Tibial nerve (tissue), 4 donors: ENCODE data around the gene AMBN. TPM values are rescaled to one million over a fixed set of nuclear protein-coding genes. Genes with fewer than 3 reads are reported as not detected.

ENCODE experiments used
- DNase-seq, 2 donors: peaks; one replicate each; pipeline ENCODE4 v3.0.0-alpha.2; 2019; ENCODE audit warnings: low spot score in 2 of 2
- H3K27ac ChIP-seq, 4 donors: fragments of 200-600 bp; sonication (generic) in 3 of 4; one replicate each; pipeline ENCODE4 v1.5.1; 2017 to 2019; ENCODE audit warnings: mild to moderate bottlenecking in 1 of 4
- H3K27me3 ChIP-seq, 2 donors: fragments of 200-600 bp; sonication (generic) in 1 of 2; one replicate each; pipeline versions ENCODE4 v1.5.1 to v1.6.0; 2017 to 2019
- H3K36me3 ChIP-seq, 3 donors: fragments of 200-600 bp; sonication (generic); one replicate each; pipeline ENCODE4 v1.5.1; 2018 to 2019
- H3K4me1 ChIP-seq, 4 donors: fragments of 200-600 bp; sonication (generic) in 3 of 4; one replicate each; pipeline ENCODE4 v1.5.1; 2017 to 2019
- H3K4me3 ChIP-seq, 4 donors: fragments of 200-600 bp; sonication (generic) in 3 of 4; one replicate each; pipeline ENCODE4 v1.5.1; 2017 to 2019; ENCODE audit warnings: mild to moderate bottlenecking in 1 of 4, moderate library complexity in 1 of 4
- H3K9me3 ChIP-seq, 4 donors: fragments of 200-600 bp; sonication (generic) in 3 of 4; one replicate each; pipeline ENCODE4 v1.5.1; 2017 to 2019
- EP300 ChIP-seq, 2 donors: sonication (generic); formaldehyde crosslinking; IDR thresholded peaks; one replicate each; pipeline ENCODE4 v1.6.1; 2017; ENCODE audit warnings: antibody characterized with exemption in 2 of 2, mild to moderate bottlenecking in 1 of 2
- POLR2A ChIP-seq, 2 donors: fragments of 450-650 bp; IDR thresholded peaks; one replicate each; pipeline ENCODE4 v1.6.1; 2017; ENCODE audit warnings: antibody characterized with exemption in 2 of 2, mild to moderate bottlenecking in 2 of 2, moderate library complexity in 2 of 2
- WGBS, 2 donors: methylation state at CpG; one replicate each; pipeline ENCODE4 v1.1.5; 2018; 5-methylcytosine and 5-hydroxymethylcytosine counted together
- total RNA-seq, 4 donors: library from RNA; depleted of rRNA; stranded (reverse); fragments of >200 nt; gene quantifications; one replicate each; pipeline ENCODE4 v1.1.0, GENCODE V29; 2016
- TF ChIP-seq, protein P1 (sequence below), 5 experiments: fragments of 200-600 bp in 3 of 5; fragments of 450-650 bp in 2 of 5; sonication (generic) in 3 of 5; IDR thresholded peaks; one replicate each; pipeline ENCODE4 v1.5.1; 2016 to 2019; ENCODE audit warnings: antibody characterized with exemption in 5 of 5, mild to moderate bottlenecking in 3 of 5, moderate library complexity in 2 of 5

The AMBN gene
- total RNA-seq, 4 donors from 2014 or later: not detected

DNA sequence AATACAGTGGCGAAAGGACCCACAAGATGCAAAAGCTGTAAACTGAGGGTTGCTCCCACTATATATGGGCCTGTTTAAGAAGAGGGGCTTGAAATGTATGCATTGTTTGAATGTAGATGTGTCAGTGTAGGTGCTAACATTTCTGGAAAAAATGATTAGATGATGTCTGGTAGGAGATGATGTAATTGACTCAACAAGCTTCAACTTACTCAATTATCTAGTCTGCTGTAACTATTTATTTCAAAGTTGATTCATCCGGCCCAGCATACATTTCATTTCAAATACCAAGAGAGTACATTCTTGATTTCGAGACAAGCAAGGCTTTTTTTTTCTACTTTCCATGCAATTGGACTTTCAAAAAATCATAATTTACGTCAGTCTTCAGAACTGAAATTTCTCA is 27.2 kb downstream of the AMBN start:
- DNase-seq: no peak
- no peak overlapping the region for H3K27ac ChIP-seq
- WGBS, 2 donors: 82 to 85% methylated on average over 4 of the region's 4 CpGs
- TF ChIP-seq, protein P1, sequence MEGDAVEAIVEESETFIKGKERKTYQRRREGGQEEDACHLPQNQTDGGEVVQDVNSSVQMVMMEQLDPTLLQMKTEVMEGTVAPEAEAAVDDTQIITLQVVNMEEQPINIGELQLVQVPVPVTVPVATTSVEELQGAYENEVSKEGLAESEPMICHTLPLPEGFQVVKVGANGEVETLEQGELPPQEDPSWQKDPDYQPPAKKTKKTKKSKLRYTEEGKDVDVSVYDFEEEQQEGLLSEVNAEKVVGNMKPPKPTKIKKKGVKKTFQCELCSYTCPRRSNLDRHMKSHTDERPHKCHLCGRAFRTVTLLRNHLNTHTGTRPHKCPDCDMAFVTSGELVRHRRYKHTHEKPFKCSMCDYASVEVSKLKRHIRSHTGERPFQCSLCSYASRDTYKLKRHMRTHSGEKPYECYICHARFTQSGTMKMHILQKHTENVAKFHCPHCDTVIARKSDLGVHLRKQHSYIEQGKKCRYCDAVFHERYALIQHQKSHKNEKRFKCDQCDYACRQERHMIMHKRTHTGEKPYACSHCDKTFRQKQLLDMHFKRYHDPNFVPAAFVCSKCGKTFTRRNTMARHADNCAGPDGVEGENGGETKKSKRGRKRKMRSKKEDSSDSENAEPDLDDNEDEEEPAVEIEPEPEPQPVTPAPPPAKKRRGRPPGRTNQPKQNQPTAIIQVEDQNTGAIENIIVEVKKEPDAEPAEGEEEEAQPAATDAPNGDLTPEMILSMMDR (IDR thresholded peaks at IDR 0.05): no peak
- TF ChIP-seq POLR2A (IDR thresholded peaks at IDR 0.05) (no peak), EP300 (IDR thresholded peaks at IDR 0.05) (no peak)
- H3K27me3 ChIP-seq: no peaks in the 10 kb centered on the region
- H3K9me3 ChIP-seq: no peaks in the 10 kb centered on the region
- H3K4me1 ChIP-seq: peaks cover 0 to 4% (median 0%) of the 10 kb centered on the region in 4 donors
- no peaks in the 10 kb centered on the region for H3K36me3 ChIP-seq
- no peak overlapping the region for H3K4me3 ChIP-seq

DNA sequence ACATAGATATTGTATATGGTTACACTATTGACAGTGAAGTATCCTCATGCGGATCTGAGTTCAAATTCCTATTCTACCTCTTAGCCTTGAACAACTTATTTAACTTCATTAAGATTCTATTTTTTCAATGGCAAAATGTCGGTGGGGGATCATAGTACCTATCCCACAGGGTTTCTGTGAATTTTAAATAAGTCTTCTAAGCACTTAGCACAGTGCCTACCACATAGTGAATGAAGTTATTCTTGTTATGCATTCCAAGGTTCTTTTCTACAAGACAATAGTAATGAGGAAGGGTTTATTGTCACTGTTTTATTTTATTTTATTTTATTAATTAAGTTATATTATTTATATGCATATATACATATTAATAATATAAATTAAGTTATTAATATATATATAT is 27.7 kb downstream of the AMBN start:
- no peak overlapping the region for H3K4me3 ChIP-seq
- H3K36me3 ChIP-seq: no peaks in the 10 kb centered on the region
- TF ChIP-seq EP300 (IDR thresholded peaks at IDR 0.05) (no peak), POLR2A (IDR thresholded peaks at IDR 0.05) (no peak)
- TF ChIP-seq, protein P1 (IDR thresholded peaks at IDR 0.05): no peak
- 93 to 97% methylated on average over 2 of the region's 2 CpGs for WGBS, 2 donors
- no peaks in the 10 kb centered on the region for H3K9me3 ChIP-seq
- H3K27me3 ChIP-seq: no peaks in the 10 kb centered on the region
- H3K4me1 ChIP-seq: no peaks in the 10 kb centered on the region
- no peak for DNase-seq
- no peak overlapping the region for H3K27ac ChIP-seq

DNA sequence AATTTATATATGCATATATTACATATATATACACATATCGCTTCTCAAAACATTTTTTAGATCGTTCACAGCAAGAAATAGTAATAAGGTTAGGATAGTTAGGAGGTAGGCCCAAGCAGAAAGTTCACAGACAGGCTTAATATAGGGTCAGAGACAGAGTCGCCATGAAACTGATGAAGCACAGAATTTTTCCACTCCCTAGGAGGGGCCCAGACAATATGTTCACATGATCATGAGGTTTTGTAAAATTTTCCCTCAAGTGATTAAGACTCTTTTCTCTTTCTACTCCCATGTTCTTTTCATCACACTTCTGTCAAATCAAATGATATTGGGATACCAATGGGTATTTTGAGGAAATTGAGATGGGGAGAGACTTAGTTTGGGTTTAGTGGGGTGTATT is 31.3 kb downstream of the AMBN start:
- Histone ChIP-seq H3K27me3 (no peaks in the 10 kb centered on the region), H3K36me3 (no peaks in the 10 kb centered on the region), H3K27ac (no peak overlapping the region), H3K4me3 (no peak overlapping the region), H3K9me3 (no peaks in the 10 kb centered on the region), H3K4me1 (no peaks in the 10 kb centered on the region)
- WGBS, 2 donors: 95 to 96% methylated on average over 3 of the region's 3 CpGs
- no peak for DNase-seq
- TF ChIP-seq POLR2A (IDR thresholded peaks at IDR 0.05): no peak
- TF ChIP-seq, protein P1 (IDR thresholded peaks at IDR 0.05): no peak
- TF ChIP-seq EP300 (IDR thresholded peaks at IDR 0.05): no peak

DNA sequence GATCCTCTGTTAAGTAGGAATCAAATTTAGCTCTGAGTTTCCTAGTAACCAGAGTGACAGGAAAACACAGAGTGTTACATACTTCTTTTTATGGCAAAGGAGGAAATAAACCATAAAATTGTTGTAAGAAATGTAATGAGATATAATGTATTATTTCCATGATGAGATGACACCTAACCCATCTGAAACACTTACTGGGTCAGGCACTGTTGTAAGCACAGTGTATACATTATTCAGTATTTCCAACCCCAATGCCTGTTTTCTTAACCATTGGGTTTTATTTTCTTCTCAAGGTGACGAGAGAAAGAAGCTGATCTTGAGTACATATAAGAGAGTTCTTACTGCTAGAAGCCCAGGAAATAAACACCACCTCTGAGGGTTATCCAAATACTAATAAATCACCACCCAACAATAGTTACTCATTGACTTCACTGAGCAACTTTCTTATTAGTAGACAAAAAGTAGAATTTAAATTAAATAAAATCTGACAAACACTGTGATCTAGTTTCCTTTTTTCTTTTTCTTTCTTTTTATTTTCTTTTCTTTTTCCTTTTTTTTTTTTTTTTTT is 32.3 kb downstream of the AMBN start:
- no peaks in the 10 kb centered on the region for H3K27me3 ChIP-seq
- no peaks in the 10 kb centered on the region for H3K4me1 ChIP-seq
- H3K9me3 ChIP-seq: no peaks in the 10 kb centered on the region
- TF ChIP-seq POLR2A (IDR thresholded peaks at IDR 0.05) (no peak), EP300 (IDR thresholded peaks at IDR 0.05) (no peak)
- TF ChIP-seq, protein P1 (IDR thresholded peaks at IDR 0.05): no peak
- no peaks in the 10 kb centered on the region for H3K36me3 ChIP-seq
- no peak for DNase-seq
- 35 to 44% methylated on average over 1 of the region's 1 CpG for WGBS, 2 donors
- no peak overlapping the region for H3K27ac ChIP-seq
- H3K4me3 ChIP-seq: no peak overlapping the region

DNA sequence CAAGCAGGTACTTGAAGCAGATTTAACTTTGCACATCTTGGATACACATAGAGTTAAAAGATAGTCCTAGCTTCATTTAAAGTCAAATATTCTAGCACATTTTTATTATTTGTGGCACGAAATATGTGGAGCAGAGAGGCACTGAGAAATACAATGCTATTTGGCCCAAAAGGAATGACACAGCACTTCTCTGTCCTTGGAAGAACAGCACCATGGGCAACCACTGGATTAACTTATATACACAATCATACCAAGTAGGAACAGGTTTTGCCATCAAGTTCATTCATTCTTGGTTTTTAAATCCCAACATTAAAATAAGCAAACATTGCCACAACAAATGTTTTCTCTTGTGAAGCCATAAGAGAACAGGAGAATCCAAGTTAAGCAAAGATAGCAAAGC is 35.6 kb downstream of the AMBN start:
- TF ChIP-seq EP300 (IDR thresholded peaks at IDR 0.05) (no peak), POLR2A (IDR thresholded peaks at IDR 0.05) (no peak)
- TF ChIP-seq, protein P1 (IDR thresholded peaks at IDR 0.05): no peak
- no peak for DNase-seq
- Histone ChIP-seq H3K27ac (no peak overlapping the region), H3K36me3 (no peaks in the 10 kb centered on the region), H3K4me3 (no peak overlapping the region), H3K27me3 (no peaks in the 10 kb centered on the region), H3K4me1 (no peaks in the 10 kb centered on the region), H3K9me3 (no peaks in the 10 kb centered on the region)
- WGBS, 2 donors: 61 to 70% methylated on average over 1 of the region's 1 CpG
